HEK293 (cell line): Measurements from ENCODE around the gene MSH5.
A peak's percentile ranks its signal among the peaks of the same experiment; 100 is the strongest.

Experiments
- CTCF ChIA-PET: fragments of 350-600 bp; formaldehyde crosslinking; extraction: SDS; loops from one replicate; lab custom pipeline; 2021; ENCODE audit warnings: antibody characterized with exemption; lab: Yijun Ruan, JAX
- POLR2A ChIA-PET: fragments of 300-600 bp; formaldehyde crosslinking; extraction: SDS; loops from one replicate; lab custom pipeline; 2020; ENCODE audit warnings: antibody characterized with exemption, inconsistent platforms; lab: Yijun Ruan, JAX
- H3K27ac ChIP-seq: fragments of 200-500 bp; sonication (Bioruptor generic); 2 replicates; pipeline ENCODE4 v1.5.1; 2014; ENCODE audit warnings: low read depth, low read length, control low read depth, inconsistent platforms; ENCODE audit errors: extremely low read depth
- H3K36me3 ChIP-seq, 2 experiments: fragments of 200-500 bp in 1 of 2; sonication (Bioruptor generic) in 1 of 2; 1 replicate in 1 of 2; 2 replicates in 1 of 2; pipeline ENCODE4 v1.5.1; 2014 to 2017; ENCODE audit warnings: inconsistent platforms in 2 of 2, low read length in 2 of 2; ENCODE audit not compliant: control insufficient read depth in 2 of 2, insufficient read depth in 1 of 2
- H3K4me1 ChIP-seq: fragments of 200-500 bp; sonication (Bioruptor generic); 2 replicates; pipeline ENCODE4 v1.5.1; 2014; ENCODE audit warnings: mild to moderate bottlenecking, low read length, inconsistent platforms; ENCODE audit not compliant: control insufficient read depth, insufficient read depth
- H3K4me3 ChIP-seq: 2 replicates; pipeline ENCODE4 v1.5.1; 2011; ENCODE audit warnings: low read depth, mild to moderate bottlenecking, control low read depth, low read length, moderate library complexity
- H3K9me3 ChIP-seq: fragments of 200-500 bp; sonication (Bioruptor generic); 2 replicates; pipeline ENCODE4 v1.5.1; 2014; ENCODE audit warnings: low read depth, low read length, inconsistent platforms; ENCODE audit not compliant: control insufficient read depth, insufficient read depth
- EGR2 ChIP-seq: fragments of 450-650 bp; formaldehyde crosslinking; IDR thresholded peaks from 2 replicates; pipeline ENCODE4 v1.5.1; 2016; ENCODE audit warnings: low read depth, missing biosample characterization, missing genetic modification characterization
- KLF1 ChIP-seq: fragments of 450-650 bp; formaldehyde crosslinking; IDR thresholded peaks from 2 replicates; pipeline ENCODE4 v1.5.1; 2016; ENCODE audit warnings: missing biosample characterization, missing genetic modification characterization
- WT1 ChIP-seq: fragments of 450-650 bp; formaldehyde crosslinking; IDR thresholded peaks from 2 replicates; pipeline ENCODE4 v1.5.1; 2016; ENCODE audit warnings: missing biosample characterization, missing genetic modification characterization
- ZBTB17 ChIP-seq: fragments of 450-650 bp; formaldehyde crosslinking; IDR thresholded peaks from 2 replicates; pipeline ENCODE4 v1.5.1; 2016; ENCODE audit warnings: missing biosample characterization, missing genetic modification characterization
- ZBTB48 ChIP-seq: fragments of 450-650 bp; formaldehyde crosslinking; IDR thresholded peaks from 2 replicates; pipeline ENCODE4 v1.5.1; 2016; ENCODE audit warnings: missing biosample characterization, missing genetic modification characterization
- ZIC2 ChIP-seq: fragments of 450-650 bp; formaldehyde crosslinking; IDR thresholded peaks from 2 replicates; pipeline ENCODE4 v1.5.1; 2016; ENCODE audit warnings: missing biosample characterization, missing genetic modification characterization
- ZNF404 ChIP-seq: fragments of 450-650 bp; formaldehyde crosslinking; IDR thresholded peaks from 2 replicates; pipeline ENCODE4 v1.5.1; 2017; ENCODE audit warnings: missing biosample characterization, missing genetic modification characterization
- ZNF600 ChIP-seq: fragments of 450-650 bp; formaldehyde crosslinking; IDR thresholded peaks from 2 replicates; pipeline ENCODE4 v1.5.1; 2016; ENCODE audit warnings: missing biosample characterization, missing genetic modification characterization
- ZNF792 ChIP-seq: fragments of 450-650 bp; formaldehyde crosslinking; IDR thresholded peaks from 2 replicates; pipeline ENCODE4 v1.5.1; 2016; ENCODE audit warnings: missing biosample characterization, missing genetic modification characterization
- ZNF830 ChIP-seq: fragments of 450-650 bp; IDR thresholded peaks from 2 replicates; pipeline ENCODE4 v1.5.0; 2018; ENCODE audit warnings: missing biosample characterization, missing genetic modification characterization, low read depth, mild to moderate bottlenecking, moderate library complexity
- ZSCAN30 ChIP-seq: fragments of 450-650 bp; IDR thresholded peaks from 2 replicates; pipeline ENCODE4 v1.5.1; 2018; ENCODE audit warnings: missing biosample characterization, mild to moderate bottlenecking, missing genetic modification characterization, moderate library complexity
- TF ChIP-seq, protein P1 (sequence below): fragments of 450-650 bp; formaldehyde crosslinking; IDR thresholded peaks from 2 replicates; pipeline ENCODE4 v1.5.1; 2016; ENCODE audit warnings: missing biosample characterization, missing genetic modification characterization, borderline replicate concordance
- TF ChIP-seq, protein P2 (sequence below): fragments of 450-650 bp; formaldehyde crosslinking; IDR thresholded peaks from 2 replicates; pipeline ENCODE4 v1.5.1; 2016; ENCODE audit warnings: missing biosample characterization, missing genetic modification characterization
- TF ChIP-seq, protein P3 (sequence below): fragments of 450-650 bp; IDR thresholded peaks from 2 replicates; pipeline ENCODE4 v1.5.1; 2018; ENCODE audit warnings: missing biosample characterization, missing genetic modification characterization
- TF ChIP-seq, protein P4 (sequence below): fragments of 450-650 bp; formaldehyde crosslinking; IDR thresholded peaks from 2 replicates; pipeline ENCODE4 v1.5.1; 2017; ENCODE audit warnings: missing biosample characterization, missing genetic modification characterization

The MSH5 gene

DNA sequence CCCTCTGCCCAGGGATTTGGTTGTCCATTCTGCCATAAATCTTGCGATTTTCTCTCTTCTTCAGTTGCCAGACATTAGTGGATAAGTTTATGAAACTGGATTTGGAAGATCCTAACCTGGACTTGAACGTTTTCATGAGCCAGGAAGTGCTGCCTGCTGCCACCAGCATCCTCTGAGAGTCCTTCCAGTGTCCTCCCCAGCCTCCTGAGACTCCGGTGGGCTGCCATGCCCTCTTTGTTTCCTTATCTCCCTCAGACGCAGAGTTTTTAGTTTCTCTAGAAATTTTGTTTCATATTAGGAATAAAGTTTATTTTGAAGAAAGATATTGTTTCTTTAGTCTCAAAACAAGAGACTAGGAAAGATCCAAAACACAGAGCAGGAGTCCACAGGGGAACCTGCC is 22.6 kb downstream of the MSH5 start, which contains the start of gene SAPCD1:
SAPCD1 (plus strand) TSS at position 301 of the 400 bp plus-strand sequence. CDS start 399 bp downstream, outside the sequence.
- no peak within 1 kb of the TSS for H3K27ac ChIP-seq
- POLR2A ChIA-PET, result interaction anchor here (1.7 kb wide), 1 partner anchor 10 kb away, joined by 4 read pairs; no protein-coding TSS in a partner anchor

DNA sequence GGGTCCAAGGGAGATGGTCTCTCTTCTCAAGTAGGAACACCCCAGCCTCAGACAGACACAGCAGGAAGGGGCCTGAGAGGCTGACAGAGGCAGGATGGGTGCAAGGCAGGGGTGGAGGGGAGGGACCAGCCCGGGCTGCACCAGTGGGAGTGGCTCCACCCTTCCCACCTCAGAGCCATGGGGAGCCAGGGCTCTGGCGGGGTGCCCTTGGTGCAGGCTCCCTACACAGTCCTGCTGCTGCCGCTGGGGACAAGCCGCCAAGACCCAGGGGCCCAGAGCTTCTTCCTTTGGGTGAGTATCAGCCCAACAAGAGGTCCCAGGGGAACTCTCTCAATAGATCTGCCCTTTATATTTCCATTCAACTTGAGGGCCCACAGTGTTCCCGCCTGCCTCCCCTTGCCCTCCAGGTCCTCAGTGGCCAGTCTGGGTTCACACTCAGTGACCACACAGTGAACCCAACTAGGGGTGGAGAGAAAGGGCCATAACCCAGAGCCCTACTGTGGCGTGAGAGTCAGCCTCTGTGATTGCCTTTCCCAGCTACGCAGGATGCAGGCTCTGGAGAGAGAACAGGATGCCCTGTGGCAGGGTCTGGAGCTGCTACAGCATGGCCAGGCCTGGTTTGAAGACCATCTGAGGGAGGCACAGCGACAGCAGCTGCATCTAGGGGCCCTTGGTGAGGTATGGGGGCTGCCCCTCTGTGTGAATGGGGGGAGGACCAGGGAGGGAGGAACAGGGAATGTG is 23.2 kb downstream of the MSH5 start:
- Histone ChIP-seq H3K4me3 (no peak overlapping the region), H3K36me3 (peaks cover 14 to 69% of the 10 kb centered on the region in 2 experiments; a peak in 2 of 3 replicates), H3K9me3 (no peaks in the 10 kb centered on the region), H3K4me1 (no peaks in the 10 kb centered on the region), H3K27ac (no peak overlapping the region)
- POLR2A ChIA-PET, result interaction anchor here (0.9 to 1.7 kb wide), 3 partner anchors 10 to 64 kb away, joined by 3 to 8 read pairs (median 4); partner anchors contain the start of genes HSPA1B and MSH5
- CTCF ChIA-PET, result interaction anchor here (0.7 to 2.1 kb wide), 2 partner anchors 12 to 17 kb away, joined by 4 to 5 read pairs; no protein-coding TSS in a partner anchor
- TF ChIP-seq ZIC2 (tag by site-specific recombination), result peak; percentile 53
- no peak for TF ChIP-seq ZBTB48 (tag by site-specific recombination)
- TF ChIP-seq ZNF830, result no peak

More for the DNA sequence above, 22.6 kb downstream of the MSH5 start, which contains the start of gene SAPCD1:
- no peaks in the 10 kb centered on the region for H3K4me1 ChIP-seq
- no peak within 1 kb of the TSS for H3K4me3 ChIP-seq
- H3K9me3 ChIP-seq, result no peaks in the 10 kb centered on the region
- CTCF ChIA-PET, result interaction anchor here (0.6 to 3.9 kb wide), 3 partner anchors 7 to 1087 kb away, joined by 4 to 33 read pairs (median 5); no protein-coding TSS in a partner anchor
- H3K36me3 ChIP-seq, result peaks cover 14 to 70% of the 10 kb centered on the region in 2 experiments; a peak in 2 of 3 replicates
- TF ChIP-seq, protein P1, sequence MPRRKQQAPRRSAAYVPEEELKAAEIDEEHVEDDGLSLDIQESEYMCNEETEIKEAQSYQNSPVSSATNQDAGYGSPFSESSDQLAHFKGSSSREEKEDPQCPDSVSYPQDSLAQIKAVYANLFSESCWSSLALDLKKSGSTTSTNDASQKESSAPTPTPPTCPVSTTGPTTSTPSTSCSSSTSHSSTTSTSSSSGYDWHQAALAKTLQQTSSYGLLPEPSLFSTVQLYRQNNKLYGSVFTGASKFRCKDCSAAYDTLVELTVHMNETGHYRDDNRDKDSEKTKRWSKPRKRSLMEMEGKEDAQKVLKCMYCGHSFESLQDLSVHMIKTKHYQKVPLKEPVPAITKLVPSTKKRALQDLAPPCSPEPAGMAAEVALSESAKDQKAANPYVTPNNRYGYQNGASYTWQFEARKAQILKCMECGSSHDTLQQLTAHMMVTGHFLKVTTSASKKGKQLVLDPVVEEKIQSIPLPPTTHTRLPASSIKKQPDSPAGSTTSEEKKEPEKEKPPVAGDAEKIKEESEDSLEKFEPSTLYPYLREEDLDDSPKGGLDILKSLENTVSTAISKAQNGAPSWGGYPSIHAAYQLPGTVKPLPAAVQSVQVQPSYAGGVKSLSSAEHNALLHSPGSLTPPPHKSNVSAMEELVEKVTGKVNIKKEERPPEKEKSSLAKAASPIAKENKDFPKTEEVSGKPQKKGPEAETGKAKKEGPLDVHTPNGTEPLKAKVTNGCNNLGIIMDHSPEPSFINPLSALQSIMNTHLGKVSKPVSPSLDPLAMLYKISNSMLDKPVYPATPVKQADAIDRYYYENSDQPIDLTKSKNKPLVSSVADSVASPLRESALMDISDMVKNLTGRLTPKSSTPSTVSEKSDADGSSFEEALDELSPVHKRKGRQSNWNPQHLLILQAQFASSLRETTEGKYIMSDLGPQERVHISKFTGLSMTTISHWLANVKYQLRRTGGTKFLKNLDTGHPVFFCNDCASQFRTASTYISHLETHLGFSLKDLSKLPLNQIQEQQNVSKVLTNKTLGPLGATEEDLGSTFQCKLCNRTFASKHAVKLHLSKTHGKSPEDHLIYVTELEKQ (tag by site-specific recombination), result no peak
- TF ChIP-seq EGR2 (tag by site-specific recombination) (no peak), ZNF404 (tag by site-specific recombination) (no peak)

DNA sequence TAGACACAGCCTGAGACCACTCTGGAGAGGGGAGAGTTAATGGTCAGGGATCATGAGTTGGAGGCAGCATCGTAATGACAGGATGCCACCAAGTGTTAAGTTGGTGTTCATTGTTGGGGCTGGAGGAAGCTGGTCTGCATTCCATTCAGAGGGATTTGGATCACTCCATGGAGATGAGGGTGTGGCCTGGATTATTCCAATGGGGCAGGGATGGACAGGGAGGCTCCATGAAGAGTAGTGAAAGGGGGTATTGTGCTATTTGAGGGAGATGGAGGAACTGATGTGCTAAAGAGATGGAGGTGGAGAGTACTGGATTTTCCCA is 23.8 kb downstream of the MSH5 start:
- no peaks in the 10 kb centered on the region for H3K9me3 ChIP-seq
- no peaks in the 10 kb centered on the region for H3K4me1 ChIP-seq
- ChIA-PET CTCF (interaction anchor here (0.7 to 2.1 kb wide), 2 partner anchors 12 to 17 kb away, joined by 4 to 5 read pairs; no protein-coding TSS in a partner anchor), POLR2A (interaction anchor here (0.6 to 1.7 kb wide), 4 partner anchors 11 to 70 kb away, joined by 3 to 8 read pairs (median 4); partner anchors contain the start of genes HSPA1B and MSH5)
- peaks cover 14 to 64% of the 10 kb centered on the region in 2 experiments; a peak in 2 of 3 replicates for H3K36me3 ChIP-seq
- TF ChIP-seq ZNF792 (no peak), WT1 (tag by site-specific recombination) (0 out of 2 replicates have a peak, but pooled peaks have one; percentile 9), ZNF600 (tag by site-specific recombination) (peak; percentile 90), ZSCAN30 (tag by site-specific recombination) (no peak), ZBTB17 (peak; percentile 34; the same call in 1 of the 2 replicates), KLF1 (tag by site-specific recombination) (peak; percentile 78)
- TF ChIP-seq, protein P2, sequence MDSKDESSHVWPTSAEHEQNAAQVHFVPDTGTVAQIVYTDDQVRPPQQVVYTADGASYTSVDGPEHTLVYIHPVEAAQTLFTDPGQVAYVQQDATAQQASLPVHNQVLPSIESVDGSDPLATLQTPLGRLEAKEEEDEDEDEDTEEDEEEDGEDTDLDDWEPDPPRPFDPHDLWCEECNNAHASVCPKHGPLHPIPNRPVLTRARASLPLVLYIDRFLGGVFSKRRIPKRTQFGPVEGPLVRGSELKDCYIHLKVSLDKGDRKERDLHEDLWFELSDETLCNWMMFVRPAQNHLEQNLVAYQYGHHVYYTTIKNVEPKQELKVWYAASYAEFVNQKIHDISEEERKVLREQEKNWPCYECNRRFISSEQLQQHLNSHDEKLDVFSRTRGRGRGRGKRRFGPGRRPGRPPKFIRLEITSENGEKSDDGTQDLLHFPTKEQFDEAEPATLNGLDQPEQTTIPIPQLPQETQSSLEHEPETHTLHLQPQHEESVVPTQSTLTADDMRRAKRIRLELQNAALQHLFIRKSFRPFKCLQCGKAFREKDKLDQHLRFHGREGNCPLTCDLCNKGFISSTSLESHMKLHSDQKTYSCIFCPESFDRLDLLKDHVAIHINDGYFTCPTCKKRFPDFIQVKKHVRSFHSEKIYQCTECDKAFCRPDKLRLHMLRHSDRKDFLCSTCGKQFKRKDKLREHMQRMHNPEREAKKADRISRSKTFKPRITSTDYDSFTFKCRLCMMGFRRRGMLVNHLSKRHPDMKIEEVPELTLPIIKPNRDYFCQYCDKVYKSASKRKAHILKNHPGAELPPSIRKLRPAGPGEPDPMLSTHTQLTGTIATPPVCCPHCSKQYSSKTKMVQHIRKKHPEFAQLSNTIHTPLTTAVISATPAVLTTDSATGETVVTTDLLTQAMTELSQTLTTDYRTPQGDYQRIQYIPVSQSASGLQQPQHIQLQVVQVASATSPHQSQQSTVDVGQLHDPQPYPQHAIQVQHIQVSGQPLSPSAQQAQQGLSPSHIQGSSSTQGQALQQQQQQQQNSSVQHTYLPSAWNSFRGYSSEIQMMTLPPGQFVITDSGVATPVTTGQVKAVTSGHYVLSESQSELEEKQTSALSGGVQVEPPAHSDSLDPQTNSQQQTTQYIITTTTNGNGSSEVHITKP (tag by site-specific recombination), result peak; percentile 99
- TF ChIP-seq, protein P3, sequence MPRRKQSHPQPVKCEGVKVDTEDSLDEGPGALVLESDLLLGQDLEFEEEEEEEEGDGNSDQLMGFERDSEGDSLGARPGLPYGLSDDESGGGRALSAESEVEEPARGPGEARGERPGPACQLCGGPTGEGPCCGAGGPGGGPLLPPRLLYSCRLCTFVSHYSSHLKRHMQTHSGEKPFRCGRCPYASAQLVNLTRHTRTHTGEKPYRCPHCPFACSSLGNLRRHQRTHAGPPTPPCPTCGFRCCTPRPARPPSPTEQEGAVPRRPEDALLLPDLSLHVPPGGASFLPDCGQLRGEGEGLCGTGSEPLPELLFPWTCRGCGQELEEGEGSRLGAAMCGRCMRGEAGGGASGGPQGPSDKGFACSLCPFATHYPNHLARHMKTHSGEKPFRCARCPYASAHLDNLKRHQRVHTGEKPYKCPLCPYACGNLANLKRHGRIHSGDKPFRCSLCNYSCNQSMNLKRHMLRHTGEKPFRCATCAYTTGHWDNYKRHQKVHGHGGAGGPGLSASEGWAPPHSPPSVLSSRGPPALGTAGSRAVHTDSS (tag by site-specific recombination), result no peak
- TF ChIP-seq, protein P4, sequence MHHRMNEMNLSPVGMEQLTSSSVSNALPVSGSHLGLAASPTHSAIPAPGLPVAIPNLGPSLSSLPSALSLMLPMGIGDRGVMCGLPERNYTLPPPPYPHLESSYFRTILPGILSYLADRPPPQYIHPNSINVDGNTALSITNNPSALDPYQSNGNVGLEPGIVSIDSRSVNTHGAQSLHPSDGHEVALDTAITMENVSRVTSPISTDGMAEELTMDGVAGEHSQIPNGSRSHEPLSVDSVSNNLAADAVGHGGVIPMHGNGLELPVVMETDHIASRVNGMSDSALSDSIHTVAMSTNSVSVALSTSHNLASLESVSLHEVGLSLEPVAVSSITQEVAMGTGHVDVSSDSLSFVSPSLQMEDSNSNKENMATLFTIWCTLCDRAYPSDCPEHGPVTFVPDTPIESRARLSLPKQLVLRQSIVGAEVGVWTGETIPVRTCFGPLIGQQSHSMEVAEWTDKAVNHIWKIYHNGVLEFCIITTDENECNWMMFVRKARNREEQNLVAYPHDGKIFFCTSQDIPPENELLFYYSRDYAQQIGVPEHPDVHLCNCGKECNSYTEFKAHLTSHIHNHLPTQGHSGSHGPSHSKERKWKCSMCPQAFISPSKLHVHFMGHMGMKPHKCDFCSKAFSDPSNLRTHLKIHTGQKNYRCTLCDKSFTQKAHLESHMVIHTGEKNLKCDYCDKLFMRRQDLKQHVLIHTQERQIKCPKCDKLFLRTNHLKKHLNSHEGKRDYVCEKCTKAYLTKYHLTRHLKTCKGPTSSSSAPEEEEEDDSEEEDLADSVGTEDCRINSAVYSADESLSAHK (tag by site-specific recombination), result 0 out of 2 replicates have a peak, but pooled peaks have one; percentile 22
- no peak overlapping the region for H3K27ac ChIP-seq
- no peak overlapping the region for H3K4me3 ChIP-seq
